ENCODE measurements around the gene GDPGP1. TPM values are rescaled to one million over a fixed set of nuclear protein-coding genes. Genes with fewer than 3 reads are reported as not detected.
A peak's percentile ranks its signal among the peaks of the same experiment; 100 is the strongest.
"Not testable (repeated sequence)": the region's sequence is repeated elsewhere in the genome, so short reads cannot be mapped to it uniquely, and the experiment has no call there.

The GDPGP1 gene
- total RNA-seq, 4 donors from 2014 or later = 2.6 to 5.5 (median 3.9) TPM

GRCh38 chr15:90286678-90287077, 52.7 kb downstream of the GDPGP1 start:
- no peak overlapping the region for H3K4me3 ChIP-seq (ENCODE audit: low read depth, poor library complexity, severe bottlenecking)
- TF ChIP-seq POLR2A (IDR thresholded peaks at IDR 0.05) (no peak), CTCF (IDR thresholded peaks at IDR 0.05) (no peak)
- DNase-seq (ENCODE audit: low spot score in 2 of 2) = no peak
- intact Hi-C loops (cut with DNase I; ENCODE audit: low total_unique reads) = no loop called here

DNA sequence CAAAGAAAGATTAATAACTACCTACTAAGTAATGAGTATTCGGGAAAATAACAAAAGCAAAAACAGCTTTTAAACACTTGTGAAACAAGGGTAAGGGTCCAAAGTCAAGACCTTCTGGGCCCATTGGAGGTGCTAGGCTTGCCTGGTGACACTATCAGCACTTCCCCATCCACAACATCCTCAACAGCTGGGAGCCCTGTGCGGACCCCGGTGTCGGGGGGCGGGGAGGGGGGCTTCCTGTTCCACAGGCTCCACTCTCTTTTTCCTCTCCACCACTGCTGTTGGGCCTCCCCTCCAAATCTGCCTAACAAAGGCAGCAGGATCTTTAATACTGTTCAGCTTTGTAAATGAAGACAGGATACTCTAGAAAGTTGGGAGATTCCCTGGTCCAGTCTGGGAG, 53.1 kb downstream of the GDPGP1 start:
- no peak overlapping the region for H3K4me3 ChIP-seq (ENCODE audit: low read depth, poor library complexity, severe bottlenecking)
- TF ChIP-seq POLR2A (IDR thresholded peaks at IDR 0.05) (no peak), CTCF (IDR thresholded peaks at IDR 0.05) (no peak)
- no peak for DNase-seq (ENCODE audit: low spot score in 2 of 2)
- 41 to 46% methylated on average over 5 of the region's 5 CpGs for WGBS, 2 donors
- intact Hi-C loops (cut with DNase I; ENCODE audit: low total_unique reads) = no loop called here

- TF ChIP-seq POLR2A (IDR thresholded peaks at IDR 0.05) (no peak), CTCF (IDR thresholded peaks at IDR 0.05) (no peak)
- intact Hi-C loops (cut with DNase I; ENCODE audit: low total_unique reads) = no loop called here
- WGBS, 2 donors = 87% methylated on average over 6 of the region's 6 CpGs
- H3K4me3 ChIP-seq (ENCODE audit: low read depth, poor library complexity, severe bottlenecking) = no peak overlapping the region
- no peak for DNase-seq (ENCODE audit: low spot score in 2 of 2)
These were observed 53.9 kb downstream of the GDPGP1 start for GRCh38 chr15:90287946-90288345.

- intact Hi-C loops (cut with DNase I; ENCODE audit: low total_unique reads) = no loop called here
- no peak overlapping the region for H3K4me3 ChIP-seq (ENCODE audit: low read depth, poor library complexity, severe bottlenecking)
- WGBS, 2 donors = 73 to 78% methylated on average over 16 of the region's 16 CpGs
- DNase-seq (ENCODE audit: low spot score in 2 of 2) = no peak
- no peak for TF ChIP-seq POLR2A (IDR thresholded peaks at IDR 0.05)
- TF ChIP-seq CTCF (IDR thresholded peaks at IDR 0.05) = no peak
These were observed 57.8 kb downstream of the GDPGP1 start for GRCh38 chr15:90291679-90292356.

DNA sequence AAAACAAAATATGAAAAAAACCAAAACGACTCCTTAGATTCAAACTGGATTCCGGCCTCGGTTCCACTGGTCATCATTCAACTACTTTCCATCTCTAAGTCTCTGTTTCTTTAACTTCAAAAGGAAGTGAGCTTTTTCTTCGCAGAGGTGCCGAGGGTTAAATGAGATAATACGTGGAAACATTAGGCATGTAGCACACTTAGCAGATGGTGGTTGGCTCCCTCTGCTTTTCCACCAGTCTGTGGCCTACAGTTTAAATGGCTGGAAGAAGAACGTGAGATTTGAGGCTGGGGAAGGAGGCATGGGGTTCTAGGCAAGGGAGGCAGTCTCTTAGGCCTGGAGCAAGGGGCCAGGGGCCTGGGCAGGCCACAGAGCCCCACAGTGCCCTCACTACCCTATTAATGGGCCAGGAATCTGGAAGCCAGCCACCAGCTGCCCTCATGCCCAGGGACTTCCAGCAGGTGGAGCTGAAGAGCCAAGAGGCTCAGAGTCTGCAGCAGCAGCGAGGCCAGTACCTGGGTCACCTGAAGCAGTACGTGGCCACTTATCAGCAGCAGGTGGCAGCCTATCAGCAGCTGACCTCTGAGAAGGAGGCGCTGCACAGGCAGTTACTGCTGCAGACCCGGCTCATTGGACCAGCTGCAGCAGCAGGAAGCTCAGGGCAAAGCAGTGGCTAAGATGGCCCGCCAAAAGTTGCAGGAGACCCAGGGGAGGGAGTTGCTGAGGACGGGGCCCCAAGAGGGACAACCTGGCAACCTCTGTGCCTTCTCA, 59.2 kb downstream of the GDPGP1 start:
- intact Hi-C loops (cut with DNase I; ENCODE audit: low total_unique reads); H3K4me3 ChIP-seq (ENCODE audit: low read depth, poor library complexity, severe bottlenecking): not testable (repeated sequence)
- DNase-seq (ENCODE audit: low spot score in 2 of 2) = peak; percentile 61 to 92
- peak in 1 of 3 donors; percentile 50 for TF ChIP-seq CTCF (IDR thresholded peaks at IDR 0.05)
- 44 to 60% methylated on average over 11 of the region's 13 CpGs for WGBS, 2 donors
